DMS79 treated with DMSO at 0.1 percent for 48 hours (cell line): ENCODE results near the gene WNT3.
"Not testable (repeated sequence)": the region's sequence is repeated elsewhere in the genome, so short reads cannot be mapped to it uniquely, and the experiment has no call there.

Experiments used
- DNase-seq: peaks from one replicate; lab custom pipeline; 2025; lab: John Stamatoyannopoulos, UW

WNT3 gene

GRCh38 chr17:46812624-46813318 lies 5.7 kb downstream of the WNT3 start:
- DNase-seq: no peak

GRCh38 chr17:46811978-46812583 lies 6.4 kb downstream of the WNT3 start:
- no peak for DNase-seq

GRCh38 chr17:46810837-46811236 lies 7.7 kb downstream of the WNT3 start:
- no peak for DNase-seq

- DNase-seq: no peak
These were observed 9.4 kb downstream of the WNT3 start for GRCh38 chr17:46809110-46809571.

- no peak for DNase-seq
These were observed 12.7 kb downstream of the WNT3 start for GRCh38 chr17:46805771-46806170.

GRCh38 chr17:46803544-46803943 lies 14.9 kb downstream of the WNT3 start:
- no peak for DNase-seq

- DNase-seq: no peak
These were observed 15.7 kb downstream of the WNT3 start for GRCh38 chr17:46802800-46803199.

- no peak for DNase-seq
These were observed 17.9 kb downstream of the WNT3 start for GRCh38 chr17:46800573-46800972.

GRCh38 chr17:46796956-46797530 lies 21.4 kb downstream of the WNT3 start:
- no peak for DNase-seq

- DNase-seq: no peak
These were observed 22.0 kb downstream of the WNT3 start for GRCh38 chr17:46796524-46796923.

GRCh38 chr17:46796084-46796483 lies 22.4 kb downstream of the WNT3 start:
- DNase-seq: no peak

- no peak for DNase-seq
These were observed 23.0 kb downstream of the WNT3 start for GRCh38 chr17:46795379-46795952.

GRCh38 chr17:46794318-46794717 lies 24.2 kb downstream of the WNT3 start:
- DNase-seq: no peak

GRCh38 chr17:46793541-46793940 lies 25.0 kb downstream of the WNT3 start:
- DNase-seq: no peak

- not testable (repeated sequence) for DNase-seq
These were observed 25.5 kb downstream of the WNT3 start for GRCh38 chr17:46793023-46793422.

- DNase-seq: no peak
These were observed 26.4 kb downstream of the WNT3 start for GRCh38 chr17:46792071-46792470.

GRCh38 chr17:46791531-46791930 lies 27.0 kb downstream of the WNT3 start:
- no peak for DNase-seq

GRCh38 chr17:46790216-46790615 lies 28.3 kb downstream of the WNT3 start:
- no peak for DNase-seq

GRCh38 chr17:46789610-46790009 lies 28.9 kb downstream of the WNT3 start:
- DNase-seq: no peak

- DNase-seq: no peak
These were observed 29.7 kb downstream of the WNT3 start for GRCh38 chr17:46788796-46789195.

- no peak for DNase-seq
These were observed 30.2 kb downstream of the WNT3 start for GRCh38 chr17:46788300-46788699.

- DNase-seq: no peak
These were observed 31.0 kb downstream of the WNT3 start for GRCh38 chr17:46787478-46787877.

- DNase-seq: no peak
These were observed 32.8 kb downstream of the WNT3 start for GRCh38 chr17:46785696-46786095.
